Heart right ventricle (tissue), 16 donors: ENCODE measurements around the gene HYAL1. TPM values are rescaled to one million over a fixed set of nuclear protein-coding genes. Genes with fewer than 3 reads are reported as not detected.
"Not testable (repeated sequence)": the region's sequence is repeated elsewhere in the genome, so short reads cannot be mapped to it uniquely, and the experiment has no call there.

Experiments used
- ATAC-seq, 8 donors: fragments of 200-7000 bp; cut with Tn5 transposase; one replicate each; pipeline ENCODE4 v1.9.1; 2020; ENCODE audit warnings: mild to moderate bottlenecking in 8 of 8, moderate library complexity in 8 of 8, moderate number of reproducible peaks in 1 of 8
- DNase-seq, 2 donors: peaks; one replicate each; pipeline ENCODE4 v3.0.0-alpha.2; 2020
- H3K27ac ChIP-seq, 10 donors: fragments of 200-600 bp; sonication (generic) in 2 of 10; one replicate each; pipeline versions ENCODE4 v1.5.0 to v1.8.0; 2020 to 2022; ENCODE audit warnings: mild to moderate bottlenecking in 3 of 10
- H3K27me3 ChIP-seq, 7 donors: fragments of 200-600 bp; one replicate each; pipeline ENCODE4 v1.8.0; 2021 to 2022; ENCODE audit warnings: mild to moderate bottlenecking in 2 of 7
- H3K36me3 ChIP-seq, 9 donors: fragments of 200-600 bp; sonication (generic) in 1 of 9; one replicate each; pipeline versions ENCODE4 v1.5.0 to v1.8.0; 2020 to 2022; ENCODE audit warnings: mild to moderate bottlenecking in 2 of 9
- H3K4me1 ChIP-seq, 9 donors: fragments of 200-600 bp; sonication (generic) in 1 of 9; one replicate each; pipeline versions ENCODE4 v1.5.0 to v1.8.0; 2020 to 2022; ENCODE audit warnings: mild to moderate bottlenecking in 4 of 9
- H3K4me3 ChIP-seq, 10 donors: fragments of 200-600 bp; sonication (generic) in 2 of 10; one replicate each; pipeline versions ENCODE4 v1.5.0 to v1.8.0; 2020 to 2022; ENCODE audit warnings: mild to moderate bottlenecking in 7 of 10, moderate library complexity in 2 of 10
- H3K9me3 ChIP-seq, 11 donors: fragments of 200-600 bp in 10 of 11; sonication (generic) in 2 of 11; one replicate each; pipeline versions ENCODE4 v1.5.0 to v1.8.0; 2013 to 2022; ENCODE audit warnings: mild to moderate bottlenecking in 2 of 11, control low read depth in 1 of 11, moderate library complexity in 1 of 11
- WGBS, 2 donors: extraction: QIAGEN DNeasy Blood & Tissue Kit; methylation state at CpG; one replicate each; pipeline ENCODE4 v1.1.7; 2013; ENCODE audit warnings: inconsistent platforms in 1 of 2; 5-methylcytosine and 5-hydroxymethylcytosine counted together
- intact Hi-C, 10 donors: fragments of 100-400 bp; cut with DNase I; formaldehyde crosslinking; loops; one replicate each; pipeline versions ENCODE4 v1.11.1 to v1.14.2; 2022
- polyA plus RNA-seq, 2 donors: library from polyadenylated mRNA; stranded (reverse); fragments of 200-250 nt; gene quantifications; one replicate each; pipeline ENCODE4 v1.2.3, GENCODE V29; 2013
- total RNA-seq, 10 donors: library from RNA; stranded (reverse); fragmentation: NEBNext Ultra II Directional in 3 of 10; extraction: Animal tissue kit (Norgen Biotek cat#: 25700) in 3 of 10; gene quantifications; one replicate each; pipeline versions ENCODE4 v1.2.1 to v1.2.4, GENCODE V29; 2021 to 2023
- TF ChIP-seq, protein P1 (sequence below), 9 donors: fragments of 200-600 bp; sonication (generic) in 2 of 9; IDR thresholded peaks; one replicate each; pipeline versions ENCODE4 v1.5.0 to v1.8.0; 2021 to 2022; ENCODE audit warnings: antibody characterized with exemption in 9 of 9, mild to moderate bottlenecking in 5 of 9, moderate library complexity in 1 of 9
- donor health status: Arrhythmogenic right ventricular cardiomyopathy.
- donor health status: ischemic (EF 13 %, LVEDD 7.1; RV severe dilation, severe dysfunction).
- donor health status: healthy with polysubstance abuse.
- donor health status: DM: no; HTN: yes; CAD: no.
- donor health status: DM: no; HTN: no; CAD: no.
- donor health status: ischemic (EF 25% LVEDD 6.9; RV normal size, moderate dysfunction).
- donor health status: ischemic (EF 25% LVEDD 5.7; RV mildly dilated, moderate dysfunction).
- donor health status: healthy.
- donor health status: DM: yes; HTN: yes; CAD: no.
- donor health status: Ischemic cardiomyopathy.
- donor health status: ischemic (EF 35%, LVEDD 5.7; RV mildly dilated, moderate dysfunction).
- donor health status: nonischemic (EF 11% LVEDD 7.7; RV severe dilation, severe dysfunction).
- donor health status: DM: yes; HTN: yes; CAD: no.
- donor health status: PGD.
- donor health status: ischemic (EF 29% LVEDD 5.4; RV normal size, mild dysfunction).
- donor health status: nonischemic (EF 23%, LVEDD 6.1; RV moderate dilation, normal function).

Gene HYAL1
- total and polyA plus RNA-seq, 12 donors, result 41.0 to 120 (median 66.7) TPM

DNA sequence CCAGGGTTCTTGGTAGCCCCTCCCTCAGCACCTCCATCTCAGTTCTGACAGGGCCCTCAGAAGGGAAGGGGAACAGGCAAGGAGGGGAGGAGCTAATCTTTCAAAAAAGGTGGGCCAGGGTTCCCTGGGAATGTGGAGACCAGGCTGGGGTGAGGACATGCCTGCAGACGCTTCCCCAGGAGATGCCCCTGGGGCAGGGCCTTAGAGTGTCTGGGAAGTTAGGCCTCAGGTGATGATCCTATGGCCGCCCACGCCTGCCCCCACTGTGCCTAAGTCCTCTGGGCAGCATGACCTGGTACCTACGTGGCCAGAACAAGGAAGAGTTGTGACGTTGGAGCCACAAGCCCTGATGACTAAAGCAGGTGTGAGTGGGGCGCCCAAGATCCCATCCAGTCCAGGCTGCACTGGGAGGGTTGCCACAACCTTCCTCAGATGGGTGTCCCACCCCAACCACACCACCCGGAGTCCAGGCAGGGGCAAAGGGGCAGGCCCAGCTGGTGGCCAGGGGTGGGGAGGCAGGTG, 38.3 kb downstream of the HYAL1 start:
- intact Hi-C loops, result loop anchor here in 1 of 10 donors (10.0 kb wide), 1 partner anchor 60 kb away; the partner anchor contains the start of genes HYAL2 and TUSC2
- WGBS, 2 donors, result 55 to 67% methylated on average over 7 of the region's 7 CpGs
- H3K27ac ChIP-seq, result peak overlapping the region; percentile 61 to 98 (median 92)
- no peaks in the 10 kb centered on the region for H3K9me3 ChIP-seq
- ATAC-seq, result peak in 1 of 8 donors; percentile 0
- H3K36me3 ChIP-seq, result no peaks in the 10 kb centered on the region
- peaks cover 32 to 82% (median 66%) of the 10 kb centered on the region in 9 donors for H3K4me1 ChIP-seq
- peak in 1 of 2 donors; percentile 21 for DNase-seq
- no peak overlapping the region for H3K4me3 ChIP-seq
- TF ChIP-seq, protein P1, sequence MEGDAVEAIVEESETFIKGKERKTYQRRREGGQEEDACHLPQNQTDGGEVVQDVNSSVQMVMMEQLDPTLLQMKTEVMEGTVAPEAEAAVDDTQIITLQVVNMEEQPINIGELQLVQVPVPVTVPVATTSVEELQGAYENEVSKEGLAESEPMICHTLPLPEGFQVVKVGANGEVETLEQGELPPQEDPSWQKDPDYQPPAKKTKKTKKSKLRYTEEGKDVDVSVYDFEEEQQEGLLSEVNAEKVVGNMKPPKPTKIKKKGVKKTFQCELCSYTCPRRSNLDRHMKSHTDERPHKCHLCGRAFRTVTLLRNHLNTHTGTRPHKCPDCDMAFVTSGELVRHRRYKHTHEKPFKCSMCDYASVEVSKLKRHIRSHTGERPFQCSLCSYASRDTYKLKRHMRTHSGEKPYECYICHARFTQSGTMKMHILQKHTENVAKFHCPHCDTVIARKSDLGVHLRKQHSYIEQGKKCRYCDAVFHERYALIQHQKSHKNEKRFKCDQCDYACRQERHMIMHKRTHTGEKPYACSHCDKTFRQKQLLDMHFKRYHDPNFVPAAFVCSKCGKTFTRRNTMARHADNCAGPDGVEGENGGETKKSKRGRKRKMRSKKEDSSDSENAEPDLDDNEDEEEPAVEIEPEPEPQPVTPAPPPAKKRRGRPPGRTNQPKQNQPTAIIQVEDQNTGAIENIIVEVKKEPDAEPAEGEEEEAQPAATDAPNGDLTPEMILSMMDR (IDR thresholded peaks at IDR 0.05), result no peak
- H3K27me3 ChIP-seq, result peaks cover 0 to 14% (median 0%) of the 10 kb centered on the region in 7 donors

DNA sequence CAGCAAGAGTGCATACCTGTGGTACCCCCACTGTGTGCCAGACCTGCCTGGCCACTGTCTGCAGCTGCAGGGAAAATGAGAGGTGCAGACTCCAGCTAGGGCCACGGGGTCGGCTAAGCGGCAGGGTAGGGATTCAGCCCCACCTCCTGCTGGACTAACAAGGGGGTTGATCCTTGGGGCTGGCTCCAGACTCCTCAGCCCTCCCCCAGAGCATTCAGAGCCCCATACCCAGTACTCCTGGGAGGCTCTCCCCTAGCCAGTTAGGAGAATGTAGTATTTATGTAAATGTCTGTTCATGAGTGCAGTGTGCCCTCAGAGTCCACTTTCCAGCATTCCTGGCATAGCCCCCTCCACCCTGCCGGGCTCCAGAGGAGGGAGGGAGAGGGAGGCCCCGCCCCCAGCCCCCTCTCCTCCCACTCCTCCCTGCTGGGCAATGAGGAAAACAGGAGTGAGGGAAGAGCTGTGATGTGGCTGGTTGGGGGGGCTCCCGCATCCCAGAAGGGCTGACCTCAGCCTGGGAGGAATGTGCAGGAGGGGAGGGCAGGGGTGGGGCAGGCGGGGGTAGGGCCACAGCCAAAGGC, 38.9 kb downstream of the HYAL1 start:
- Histone ChIP-seq H3K36me3 (peaks cover 0 to 3% (median 0%) of the 10 kb centered on the region in 9 donors), H3K27me3 (peaks cover 0 to 14% (median 0%) of the 10 kb centered on the region in 7 donors), H3K4me3 (peak overlapping the region in 1 of 10 donors; percentile 7), H3K27ac (peak overlapping the region; percentile 61 to 98 (median 92)), H3K9me3 (no peaks in the 10 kb centered on the region), H3K4me1 (peaks cover 36 to 81% (median 70%) of the 10 kb centered on the region in 9 donors)
- DNase-seq (peak; percentile 70 to 86), ATAC-seq (peak; percentile 2 to 69 (median 52))
- 8 to 9% methylated on average over 7 of the region's 7 CpGs for WGBS, 2 donors
- TF ChIP-seq, protein P1 (IDR thresholded peaks at IDR 0.05), result no peak
- intact Hi-C loops, result loop anchor here in 1 of 10 donors (10.0 kb wide), 1 partner anchor 60 kb away; the partner anchor contains the start of genes HYAL2 and TUSC2

DNA sequence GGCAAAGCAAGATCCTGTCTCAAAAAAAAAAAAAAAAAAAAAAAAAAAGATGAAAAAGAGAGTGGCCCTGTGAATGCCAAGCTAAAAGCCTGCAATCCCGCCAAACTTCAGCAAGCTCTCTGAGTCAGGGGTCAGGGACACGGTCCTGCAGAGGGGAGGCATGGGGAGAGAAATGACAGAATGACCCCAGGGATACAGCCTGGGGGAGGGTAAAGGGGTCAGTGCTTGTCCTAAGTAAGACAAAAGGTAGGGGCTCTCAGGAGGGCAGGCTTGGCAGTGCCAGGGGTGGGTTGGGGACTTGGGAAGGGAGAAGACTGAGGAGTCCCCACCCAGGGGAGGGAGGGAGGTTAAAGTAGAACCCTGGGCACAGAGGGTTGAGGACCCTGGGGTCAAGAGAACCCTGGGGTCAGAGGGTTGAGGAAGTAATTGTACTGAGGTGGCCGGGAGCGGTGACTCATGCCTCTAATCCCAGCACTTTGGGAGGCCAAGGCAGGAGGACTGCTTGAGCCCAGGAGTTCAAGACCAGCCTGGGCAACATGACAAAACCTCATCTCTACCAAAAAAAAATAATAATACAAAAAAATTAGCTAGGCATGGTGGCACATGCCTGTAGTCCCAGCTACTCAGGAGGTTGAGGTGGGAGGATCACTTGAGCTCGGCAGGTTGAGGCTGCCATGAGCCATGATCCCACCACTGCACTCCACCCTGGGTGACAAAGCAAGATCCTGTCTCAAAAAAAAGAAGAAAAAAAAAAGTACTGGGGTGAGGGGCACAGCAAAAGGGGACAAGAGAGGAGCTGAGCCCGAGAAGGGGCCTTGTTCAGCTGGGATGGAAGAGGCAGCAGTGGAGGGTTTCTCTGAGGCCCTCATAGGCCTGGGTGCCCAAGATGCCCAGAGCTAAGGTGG, 39.6 kb downstream of the HYAL1 start:
- peak overlapping the region in 1 of 10 donors; percentile 7 for H3K4me3 ChIP-seq
- H3K36me3 ChIP-seq, result peaks cover 0 to 11% (median 0%) of the 10 kb centered on the region in 9 donors
- intact Hi-C loops, result loop anchor here in 1 of 10 donors (10.0 kb wide), 1 partner anchor 61 kb away; the partner anchor contains the start of genes HYAL2 and TUSC2
- H3K9me3 ChIP-seq, result no peaks in the 10 kb centered on the region
- peaks cover 41 to 81% (median 68%) of the 10 kb centered on the region in 9 donors for H3K4me1 ChIP-seq
- ATAC-seq, result no peak
- TF ChIP-seq, protein P1 (IDR thresholded peaks at IDR 0.05), result no peak
- peak overlapping the region in 9 of 10 donors; percentile 61 to 98 (median 94) for H3K27ac ChIP-seq
- WGBS, 2 donors, result 71 to 74% methylated on average over 6 of the region's 6 CpGs
- no peak for DNase-seq
- H3K27me3 ChIP-seq, result peaks cover 0 to 14% (median 0%) of the 10 kb centered on the region in 7 donors

DNA sequence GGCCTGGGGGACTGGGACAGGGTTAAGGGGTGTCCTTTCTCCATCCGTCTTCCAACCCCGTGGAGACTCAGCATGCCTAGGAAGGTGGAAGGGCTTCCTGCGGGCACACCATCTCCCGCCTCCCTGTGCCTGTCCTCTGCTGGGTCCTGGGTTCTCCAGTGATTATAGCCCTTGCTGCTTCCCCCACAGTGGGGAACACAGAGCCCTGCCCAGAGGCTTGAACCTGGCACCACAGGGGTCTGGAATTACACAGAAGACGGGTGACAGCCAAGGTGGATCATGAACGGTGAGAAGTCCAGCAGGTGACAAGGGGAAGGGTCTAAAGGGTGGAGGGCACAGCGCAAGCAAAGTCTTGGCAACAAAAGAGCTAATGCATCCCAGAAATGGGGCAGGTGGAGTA, 40.6 kb downstream of the HYAL1 start:
- no peak for ATAC-seq
- Histone ChIP-seq H3K4me3 (no peak overlapping the region), H3K27me3 (peaks cover 0 to 12% (median 0%) of the 10 kb centered on the region in 7 donors), H3K27ac (peak overlapping the region in 6 of 10 donors; percentile 16 to 99 (median 95)), H3K4me1 (peaks cover 41 to 81% (median 58%) of the 10 kb centered on the region in 9 donors), H3K36me3 (peaks cover 0 to 20% (median 9%) of the 10 kb centered on the region in 9 donors), H3K9me3 (peaks cover 0 to 2% (median 0%) of the 10 kb centered on the region in 11 donors)
- intact Hi-C loops, result loop anchor here in 1 of 10 donors (10.0 kb wide), 1 partner anchor 62 kb away; the partner anchor contains the start of genes HYAL2 and TUSC2
- TF ChIP-seq, protein P1 (IDR thresholded peaks at IDR 0.05), result no peak
- 84 to 91% methylated on average over 7 of the region's 7 CpGs for WGBS, 2 donors
- no peak for DNase-seq

DNA sequence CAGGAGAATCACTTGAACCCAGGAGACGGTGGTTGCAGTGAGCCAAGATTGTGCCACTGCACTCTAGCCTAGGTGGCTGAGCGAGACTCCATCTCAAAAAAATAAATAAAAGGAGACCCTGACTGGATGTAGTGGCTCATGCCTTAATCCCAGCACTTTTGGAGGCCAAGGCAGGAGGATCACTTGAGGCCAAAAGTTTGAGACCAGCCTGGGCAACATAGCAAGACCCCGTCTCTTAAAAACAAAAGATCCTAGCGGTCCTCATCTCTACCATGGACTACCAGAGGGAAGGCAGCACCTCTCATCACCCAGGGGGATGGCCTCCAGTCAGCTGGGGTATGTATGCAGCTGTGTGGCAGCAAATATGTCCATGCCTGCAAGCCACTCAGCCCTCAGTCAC, 41.2 kb downstream of the HYAL1 start:
- DNase-seq, H3K27me3 ChIP-seq, H3K9me3 ChIP-seq, ATAC-seq, H3K4me3 ChIP-seq: not testable (repeated sequence)
- 97 to 99% methylated on average over 4 of the region's 4 CpGs for WGBS, 2 donors
- Histone ChIP-seq H3K27ac (peak overlapping the region in 7 of 10 donors; percentile 97 to 100 (median 99)), H3K4me1 (peaks cover 41 to 82% (median 55%) of the 10 kb centered on the region in 9 donors), H3K36me3 (peaks cover 0 to 26% (median 14%) of the 10 kb centered on the region in 9 donors)
- intact Hi-C loops, result loop anchor here in 1 of 10 donors (10.0 kb wide), 1 partner anchor 63 kb away; the partner anchor contains the start of genes HYAL2 and TUSC2
